NCI-H187 treated with DMSO at 0.1 percent for 48 hours (cell line): Measurements from ENCODE around the gene PTPRR.

Experiments used
- DNase-seq: peaks from one replicate; lab custom pipeline; 2025; lab: John Stamatoyannopoulos, UW

Gene PTPRR

GRCh38 chr12:70910666-70911065 is 9.9 kb downstream of the PTPRR start:
- no peak for DNase-seq

- DNase-seq = no peak
These were observed 11.6 kb downstream of the PTPRR start for GRCh38 chr12:70908978-70909377.

GRCh38 chr12:70907412-70907811 is 13.1 kb downstream of the PTPRR start:
- no peak for DNase-seq

- no peak for DNase-seq
These were observed 24.6 kb downstream of the PTPRR start for GRCh38 chr12:70895956-70896355.

- no peak for DNase-seq
These were observed 27.9 kb downstream of the PTPRR start for GRCh38 chr12:70892593-70892992.

- DNase-seq = no peak
These were observed 29.4 kb downstream of the PTPRR start for GRCh38 chr12:70890895-70891832.

GRCh38 chr12:70885956-70886355 is 34.6 kb downstream of the PTPRR start:
- DNase-seq = no peak

GRCh38 chr12:70883855-70884254 is 36.7 kb downstream of the PTPRR start:
- DNase-seq = no peak

GRCh38 chr12:70880744-70881143 is 39.8 kb downstream of the PTPRR start:
- DNase-seq = no peak

GRCh38 chr12:70876952-70877351 is 43.6 kb downstream of the PTPRR start:
- DNase-seq = no peak

- no peak for DNase-seq
These were observed 44.9 kb downstream of the PTPRR start for GRCh38 chr12:70875628-70876027.

- DNase-seq = no peak
These were observed 65.5 kb downstream of the PTPRR start for GRCh38 chr12:70854881-70855568.

GRCh38 chr12:70854138-70854537 is 66.4 kb downstream of the PTPRR start:
- no peak for DNase-seq

- no peak for DNase-seq
These were observed 67.2 kb downstream of the PTPRR start for GRCh38 chr12:70853326-70853725.

GRCh38 chr12:70852416-70853150 is 68.0 kb downstream of the PTPRR start:
- DNase-seq = no peak

- no peak for DNase-seq
These were observed 71.1 kb downstream of the PTPRR start for GRCh38 chr12:70849265-70849960.

- DNase-seq = no peak
These were observed 72.7 kb downstream of the PTPRR start for GRCh38 chr12:70847871-70848270.

GRCh38 chr12:70845268-70845667 is 75.3 kb downstream of the PTPRR start:
- no peak for DNase-seq

GRCh38 chr12:70843363-70843762 is 77.2 kb downstream of the PTPRR start:
- DNase-seq = no peak

GRCh38 chr12:70842942-70843341 is 77.6 kb downstream of the PTPRR start:
- DNase-seq = no peak

- no peak for DNase-seq
These were observed 78.4 kb downstream of the PTPRR start for GRCh38 chr12:70842136-70842535.
